Measurements from ENCODE around the gene HTRA2.

- TF ChIP-seq CTCF (IDR thresholded peaks at IDR 0.05) (no peak), POLR2A (IDR thresholded peaks at IDR 0.05) (no peak)
Measured at GRCh38 chr2:74573747-74574562, 44.2 kb downstream of the HTRA2 start.
